ENCODE measurements around the gene FLVCR1.

DNA sequence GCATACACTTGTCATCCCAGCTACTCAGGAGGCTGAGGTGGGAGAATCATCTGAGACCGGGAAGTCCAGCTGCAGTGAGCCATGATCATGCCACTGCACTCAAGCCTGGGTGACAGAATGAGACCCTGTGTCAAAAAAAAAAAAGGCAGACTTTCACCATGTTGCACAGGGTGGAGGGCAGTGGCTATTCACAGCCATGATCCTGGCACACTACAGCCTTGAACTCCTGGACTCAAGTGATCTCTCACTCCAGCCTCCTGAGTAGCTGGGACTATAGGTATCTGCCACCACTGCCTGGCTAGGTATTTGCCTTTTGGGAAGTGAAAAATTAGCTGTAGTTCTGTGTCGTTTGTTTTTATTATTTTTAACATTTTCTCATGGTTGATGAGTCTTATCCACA lies 29.7 kb upstream of the FLVCR1 start:
- TF ChIP-seq, protein P1, sequence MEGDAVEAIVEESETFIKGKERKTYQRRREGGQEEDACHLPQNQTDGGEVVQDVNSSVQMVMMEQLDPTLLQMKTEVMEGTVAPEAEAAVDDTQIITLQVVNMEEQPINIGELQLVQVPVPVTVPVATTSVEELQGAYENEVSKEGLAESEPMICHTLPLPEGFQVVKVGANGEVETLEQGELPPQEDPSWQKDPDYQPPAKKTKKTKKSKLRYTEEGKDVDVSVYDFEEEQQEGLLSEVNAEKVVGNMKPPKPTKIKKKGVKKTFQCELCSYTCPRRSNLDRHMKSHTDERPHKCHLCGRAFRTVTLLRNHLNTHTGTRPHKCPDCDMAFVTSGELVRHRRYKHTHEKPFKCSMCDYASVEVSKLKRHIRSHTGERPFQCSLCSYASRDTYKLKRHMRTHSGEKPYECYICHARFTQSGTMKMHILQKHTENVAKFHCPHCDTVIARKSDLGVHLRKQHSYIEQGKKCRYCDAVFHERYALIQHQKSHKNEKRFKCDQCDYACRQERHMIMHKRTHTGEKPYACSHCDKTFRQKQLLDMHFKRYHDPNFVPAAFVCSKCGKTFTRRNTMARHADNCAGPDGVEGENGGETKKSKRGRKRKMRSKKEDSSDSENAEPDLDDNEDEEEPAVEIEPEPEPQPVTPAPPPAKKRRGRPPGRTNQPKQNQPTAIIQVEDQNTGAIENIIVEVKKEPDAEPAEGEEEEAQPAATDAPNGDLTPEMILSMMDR (IDR thresholded peaks at IDR 0.05): no peak
- TF ChIP-seq POLR2A (IDR thresholded peaks at IDR 0.05): no peak

Data from Peyer's patch (tissue), 4 donors.